AML-193 (cell line): Measurements from ENCODE around the gene KCNMB2.

Experiments used
- DNase-seq, 2 experiments: peaks; one replicate each; lab custom pipeline; 2025; lab: John Stamatoyannopoulos, UW

The KCNMB2 gene

DNA sequence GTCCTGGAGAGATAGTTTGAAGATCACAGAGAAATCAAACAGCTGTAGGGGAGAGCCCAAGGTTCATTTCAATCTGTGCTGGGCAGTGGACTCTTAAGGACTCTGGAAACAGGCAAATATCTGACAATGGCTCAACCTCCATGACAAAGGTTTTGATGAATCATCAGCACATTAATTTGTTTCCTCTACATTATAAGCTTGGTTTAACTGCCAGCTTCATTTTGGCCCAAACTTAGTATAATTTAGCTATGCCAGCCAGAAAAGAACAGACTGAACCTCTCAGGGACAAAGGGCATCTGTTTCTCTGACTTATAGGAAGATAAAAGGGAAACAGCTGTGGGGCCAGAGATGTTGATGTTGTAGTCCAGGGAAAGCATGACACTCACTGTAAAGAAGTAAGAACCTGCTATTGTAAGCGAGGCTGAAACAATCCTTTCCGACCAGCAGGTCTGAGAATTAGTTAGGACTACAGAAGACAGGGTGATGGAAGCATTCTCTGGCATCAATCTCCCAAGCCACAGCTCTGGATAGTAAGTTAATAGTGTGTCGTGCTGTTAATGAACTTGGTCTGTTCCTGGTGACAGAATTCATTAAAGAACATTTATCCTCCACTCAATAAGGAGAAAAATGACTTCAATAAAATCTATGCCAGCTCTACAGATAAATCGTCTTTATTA, 110.1 kb downstream of the KCNMB2 start:
- DNase-seq, result no peak

DNA sequence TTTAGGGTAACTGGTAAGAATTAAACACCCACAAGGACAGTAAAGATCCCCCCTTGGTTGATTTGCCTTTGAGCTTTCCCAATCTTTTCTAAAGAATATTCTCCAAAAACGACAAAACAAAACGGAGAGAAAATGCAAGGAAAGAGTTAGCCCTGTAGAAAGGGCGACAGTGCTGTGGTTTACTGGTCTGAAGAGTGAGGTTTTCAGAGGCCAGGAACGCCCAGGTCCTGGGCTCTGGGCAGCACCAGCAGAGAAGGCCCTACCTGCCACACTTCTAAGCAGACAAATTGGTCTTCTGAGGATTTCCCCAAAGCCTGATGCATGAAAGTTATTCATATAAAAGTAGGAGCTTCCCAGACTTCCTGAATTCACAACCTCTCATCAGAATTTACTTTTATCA, 119.3 kb downstream of the KCNMB2 start:
- DNase-seq, result no peak

DNA sequence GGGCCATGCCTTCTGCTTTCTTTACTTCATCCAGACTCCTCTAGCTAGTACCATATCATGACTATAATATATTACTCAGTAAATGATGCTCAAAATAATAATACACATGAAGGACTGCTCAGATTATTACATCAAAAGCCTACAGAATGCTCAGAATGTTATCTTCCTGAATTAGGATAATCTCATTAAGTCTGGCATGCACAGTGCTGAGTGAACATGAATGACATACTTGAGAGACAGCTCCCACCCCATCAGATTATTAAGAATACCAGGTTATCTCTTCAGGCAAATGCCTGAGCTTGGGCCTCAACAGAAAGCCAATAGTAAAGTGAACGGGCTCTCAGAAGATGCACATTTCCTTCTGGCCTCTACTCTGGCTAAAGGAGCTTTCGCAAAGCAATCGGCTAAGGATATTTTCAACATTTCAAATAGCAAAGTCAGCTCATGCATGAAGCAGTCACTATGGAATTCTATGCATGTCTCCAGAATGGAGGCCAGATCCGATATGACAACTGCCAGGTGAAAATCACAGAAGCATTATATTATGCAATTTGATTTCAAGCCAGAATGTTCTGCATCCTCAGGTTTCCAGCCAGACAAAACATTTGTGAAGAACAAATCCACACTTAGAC, 122.6 kb downstream of the KCNMB2 start:
- no peak for DNase-seq

DNA sequence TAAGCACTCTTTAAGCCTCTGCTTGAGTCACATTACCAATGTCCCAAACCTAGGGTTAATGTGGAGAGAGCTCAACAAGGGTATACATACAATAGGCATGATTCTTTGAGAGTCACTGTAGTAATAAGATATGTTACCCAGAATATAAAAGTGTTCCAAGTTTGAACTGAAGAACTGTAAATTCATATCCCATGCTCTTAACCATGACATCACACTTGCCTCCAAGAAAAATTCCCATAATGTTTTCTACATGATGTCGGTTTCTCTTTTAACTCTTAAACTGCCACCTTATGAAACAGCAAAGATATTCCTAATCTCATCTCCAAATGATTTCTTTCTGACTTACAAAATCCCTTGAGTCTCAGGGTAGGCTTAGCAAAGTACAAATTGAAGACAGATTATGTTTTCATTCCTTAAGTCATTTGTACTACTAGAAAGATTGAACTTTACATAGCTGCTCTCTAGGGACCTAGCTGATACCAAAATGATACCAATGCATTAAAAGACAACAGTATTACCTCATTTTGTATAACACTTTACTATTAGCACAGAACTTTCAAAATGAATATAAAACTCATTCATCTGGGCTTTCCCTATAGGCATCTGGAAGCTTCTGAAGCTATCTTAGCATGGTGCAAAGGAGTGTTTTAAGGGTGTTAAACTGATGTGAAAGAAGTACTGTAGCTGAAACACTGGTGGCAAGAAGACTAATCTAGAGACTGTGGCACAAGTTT, 127.1 kb downstream of the KCNMB2 start:
- DNase-seq, result no peak

DNA sequence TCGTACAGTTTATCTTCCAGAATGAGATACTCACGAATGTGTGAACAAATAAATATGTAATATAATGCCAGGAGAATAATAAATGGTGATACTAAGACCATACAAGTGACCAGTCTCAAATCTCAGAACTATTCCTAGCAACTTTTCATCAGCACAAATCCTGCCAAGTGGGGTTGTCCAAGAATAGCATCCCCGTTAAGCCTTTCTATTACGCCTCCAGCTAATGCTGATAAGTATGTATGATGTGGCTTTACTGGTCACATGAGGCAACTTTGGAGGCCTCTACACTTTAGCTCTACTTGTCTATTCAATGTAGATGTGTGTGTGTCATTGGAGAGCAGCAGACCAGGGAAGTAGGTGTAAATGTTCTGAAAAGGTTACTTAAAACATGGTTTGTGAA, 129.5 kb downstream of the KCNMB2 start:
- DNase-seq, result no peak

DNA sequence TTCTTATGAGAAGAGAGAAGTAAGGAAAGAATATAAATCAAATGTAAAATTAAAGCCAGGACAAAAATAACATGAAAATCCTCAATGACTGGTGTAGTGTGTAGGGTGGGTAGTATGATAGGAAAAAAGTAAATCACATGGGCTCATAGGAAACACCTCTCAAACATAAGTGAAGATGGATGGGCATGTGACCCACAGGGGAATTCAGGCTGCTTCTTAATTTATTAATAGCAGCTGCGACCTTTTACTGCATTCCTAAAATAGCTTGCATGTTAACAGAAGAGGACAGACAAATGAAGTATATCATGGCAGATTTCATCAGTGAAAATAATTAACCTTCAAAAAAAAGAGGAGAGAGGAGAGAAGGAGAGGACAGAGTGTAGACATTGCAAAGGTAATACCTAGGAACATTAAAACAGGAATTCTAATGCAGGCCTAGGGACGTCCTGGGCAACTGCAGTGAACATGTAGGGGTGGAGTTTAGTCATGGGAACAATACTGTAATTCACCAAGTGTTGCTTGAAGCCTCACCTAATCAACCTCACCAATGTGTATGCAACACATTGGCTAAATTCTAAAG, 132.9 kb downstream of the KCNMB2 start:
- no peak for DNase-seq

DNA sequence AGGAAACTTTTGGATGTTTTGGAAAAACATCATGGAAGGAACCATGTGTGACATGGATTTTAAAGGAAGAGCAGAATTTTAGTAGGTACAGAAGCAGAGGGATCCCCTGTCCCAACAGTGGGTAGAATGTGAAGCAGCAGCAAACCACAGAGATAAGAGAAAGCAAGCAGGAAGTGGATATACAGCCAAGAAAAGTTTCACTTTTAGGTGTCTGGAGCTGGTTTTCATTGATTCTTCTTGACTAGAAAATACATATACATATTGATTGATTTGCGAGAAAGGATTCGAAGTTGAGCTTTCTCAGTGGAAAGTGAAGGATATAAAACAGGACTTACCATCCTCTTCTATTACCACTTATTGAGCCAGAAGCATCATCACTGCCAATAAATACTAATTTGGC, 133.5 kb downstream of the KCNMB2 start:
- DNase-seq, result no peak

DNA sequence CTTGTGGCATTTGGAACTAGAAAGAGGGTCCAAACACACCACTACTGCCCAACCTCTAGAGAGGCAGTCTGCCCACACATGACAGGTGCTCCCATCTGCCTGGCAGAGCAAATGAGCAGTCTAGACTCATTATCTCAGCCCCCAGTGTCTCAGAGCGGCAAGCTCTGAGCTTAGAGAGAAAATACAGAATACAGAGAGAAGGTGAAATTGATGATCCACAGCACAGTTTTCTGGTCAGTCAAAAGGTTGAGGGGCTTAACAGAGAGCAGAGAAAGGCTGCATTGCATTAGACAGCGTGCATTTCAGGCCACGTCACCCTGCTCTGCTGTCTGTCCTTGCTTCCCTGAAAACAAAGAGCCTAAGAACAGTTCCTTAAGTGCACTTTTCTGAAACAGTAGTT, 135.1 kb downstream of the KCNMB2 start:
- no peak for DNase-seq

DNA sequence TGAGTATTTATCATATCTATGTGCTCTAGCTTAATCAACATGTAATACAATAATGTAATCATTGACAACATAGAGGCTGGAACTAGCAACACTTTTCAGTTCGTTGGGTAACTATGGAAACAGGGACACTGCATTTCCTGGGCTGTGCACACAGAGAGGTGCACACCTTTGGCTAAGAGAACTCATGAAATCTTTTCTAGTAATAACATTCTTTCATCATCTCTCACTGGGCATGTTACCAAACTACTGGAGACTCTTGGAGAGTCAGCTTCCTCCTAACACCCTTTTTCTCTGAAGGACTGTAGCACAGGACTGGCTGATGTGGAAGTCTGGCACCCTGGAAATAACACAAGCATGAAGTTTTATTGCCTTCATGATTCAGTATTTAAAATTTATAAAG, 135.6 kb downstream of the KCNMB2 start:
- no peak for DNase-seq

DNA sequence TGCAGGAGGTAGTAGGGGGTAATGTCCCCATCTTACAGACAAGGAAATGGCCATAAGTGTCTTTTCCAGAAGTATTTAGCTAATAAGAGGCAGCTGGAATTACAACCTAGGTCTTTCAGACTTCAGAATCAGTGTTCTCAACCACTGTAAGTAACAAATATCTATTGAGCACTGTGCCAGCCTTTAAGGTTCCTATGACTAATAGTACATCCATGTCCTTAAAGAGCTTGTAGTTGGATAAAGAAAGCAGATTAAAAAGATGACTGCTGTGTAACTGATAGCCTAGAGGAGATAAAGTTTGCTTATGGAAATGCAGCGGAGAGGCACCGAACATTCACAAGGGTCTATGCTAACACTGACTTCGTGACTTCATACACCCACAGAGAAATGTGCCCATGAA, 136.0 kb downstream of the KCNMB2 start:
- no peak for DNase-seq

DNA sequence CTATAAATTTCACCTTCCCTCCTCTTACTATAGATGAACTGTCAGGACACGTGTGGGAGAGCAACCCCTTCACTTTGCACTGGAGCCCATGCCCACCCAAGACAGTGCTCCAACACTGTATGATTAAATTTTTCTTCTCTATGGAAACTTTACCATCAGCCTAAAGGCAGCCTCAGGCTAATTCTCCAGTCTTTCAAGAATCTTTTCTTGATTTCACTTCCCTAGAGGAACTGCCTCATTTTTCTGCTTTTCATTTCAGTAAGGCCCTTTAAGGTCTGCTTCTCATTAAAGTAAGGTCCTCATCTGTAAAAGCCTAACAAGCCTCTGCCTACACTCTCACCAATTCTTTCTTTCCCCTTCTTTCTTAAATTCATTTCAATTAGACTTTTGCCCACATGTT, 137.3 kb downstream of the KCNMB2 start:
- no peak for DNase-seq

DNA sequence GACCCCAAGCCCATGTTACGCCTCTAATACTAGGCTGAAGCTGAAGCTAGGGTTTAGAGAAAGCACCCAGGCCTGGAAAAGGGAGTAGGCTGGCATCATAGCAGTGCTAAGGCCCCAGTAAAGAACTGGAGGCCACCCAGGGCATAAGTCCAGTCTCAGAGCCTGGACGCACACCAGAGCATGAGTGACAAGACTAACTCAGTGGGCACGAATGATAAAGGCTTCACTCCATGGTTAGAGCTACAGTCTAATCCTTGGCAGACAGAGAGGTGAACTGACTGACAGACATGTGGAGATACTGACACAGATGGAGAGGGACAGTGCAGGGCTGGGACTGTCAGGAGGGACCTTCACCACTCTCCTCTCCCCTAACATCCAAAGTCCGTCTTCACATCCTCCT, 139.8 kb downstream of the KCNMB2 start:
- no peak for DNase-seq

DNA sequence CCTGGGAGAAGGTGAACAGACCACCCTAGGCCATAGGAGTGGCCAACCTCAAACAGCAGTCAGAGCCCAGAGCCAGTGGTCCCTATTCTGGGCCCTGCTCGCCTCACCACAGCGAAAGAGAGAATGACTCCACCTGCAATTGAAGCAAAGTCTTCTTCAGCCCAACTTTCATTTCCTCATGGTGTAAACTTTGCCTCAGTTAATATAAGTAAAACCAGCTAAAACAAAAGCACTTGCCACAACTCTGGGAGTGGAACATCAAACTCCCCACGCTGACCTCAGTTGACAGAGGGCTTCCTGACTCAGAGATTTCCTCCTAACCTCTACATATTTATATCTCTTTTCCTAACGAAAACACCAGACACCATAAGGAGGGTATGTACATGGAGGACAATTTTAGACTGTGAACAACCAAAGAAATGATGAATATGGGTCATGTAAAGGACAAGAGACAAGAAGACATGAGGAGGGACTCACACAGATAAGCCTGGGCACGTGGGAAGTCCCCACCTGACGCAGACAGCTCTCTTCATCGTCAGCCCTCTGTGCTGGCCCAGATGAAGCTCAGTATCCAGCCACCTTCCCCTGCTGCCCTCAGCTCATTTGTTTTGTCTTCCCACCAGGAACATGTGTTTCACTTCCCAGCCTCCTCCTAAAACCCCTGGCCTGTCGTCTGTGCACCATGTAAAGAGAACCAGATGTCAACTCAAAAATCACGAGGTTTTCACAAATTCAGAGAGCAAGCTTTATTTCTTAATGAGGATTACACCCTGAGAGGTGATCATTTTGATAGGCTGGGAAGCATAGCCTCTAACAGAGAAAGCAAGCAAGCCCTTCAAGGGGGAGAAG, 140.9 kb downstream of the KCNMB2 start:
- DNase-seq, result no peak

DNA sequence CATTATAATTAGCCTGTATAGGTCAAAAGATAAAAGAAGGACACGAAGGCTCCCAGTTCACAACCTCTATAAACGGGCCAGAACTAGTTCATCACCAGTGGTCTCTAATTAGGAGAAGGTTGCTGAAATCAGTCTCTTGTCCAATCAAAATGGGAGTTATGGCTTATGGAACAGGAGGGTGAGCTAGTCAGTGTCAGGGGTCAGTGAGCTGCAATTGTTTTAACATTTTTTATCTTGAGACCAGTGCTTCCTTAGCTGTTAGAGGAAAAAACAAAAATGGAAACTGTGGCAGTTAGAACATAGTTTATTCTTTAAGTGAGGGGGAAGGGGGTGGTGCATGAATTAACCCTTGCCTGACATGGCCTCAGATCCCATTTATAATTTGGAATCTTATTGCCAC, 141.7 kb downstream of the KCNMB2 start:
- DNase-seq, result no peak

DNA sequence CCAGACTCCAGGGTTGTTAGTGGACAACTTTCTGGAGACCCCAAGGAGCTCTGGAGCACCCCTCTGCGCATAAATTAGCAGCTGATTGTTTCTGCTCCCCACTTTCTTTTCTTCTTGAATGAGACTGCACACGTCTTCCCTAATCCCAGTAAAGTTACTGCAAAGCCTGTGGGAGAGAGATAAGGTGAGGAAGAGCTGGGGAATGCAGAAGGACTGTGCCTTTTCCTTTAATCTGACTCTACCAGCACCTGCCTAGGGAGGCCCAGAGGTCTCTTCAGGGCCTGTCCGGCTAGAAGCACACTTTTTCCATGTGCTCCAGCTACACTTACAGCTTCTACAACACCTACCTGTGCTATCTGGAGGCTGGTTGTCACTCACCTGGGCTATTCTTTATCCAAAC, 143.8 kb downstream of the KCNMB2 start:
- no peak for DNase-seq

DNA sequence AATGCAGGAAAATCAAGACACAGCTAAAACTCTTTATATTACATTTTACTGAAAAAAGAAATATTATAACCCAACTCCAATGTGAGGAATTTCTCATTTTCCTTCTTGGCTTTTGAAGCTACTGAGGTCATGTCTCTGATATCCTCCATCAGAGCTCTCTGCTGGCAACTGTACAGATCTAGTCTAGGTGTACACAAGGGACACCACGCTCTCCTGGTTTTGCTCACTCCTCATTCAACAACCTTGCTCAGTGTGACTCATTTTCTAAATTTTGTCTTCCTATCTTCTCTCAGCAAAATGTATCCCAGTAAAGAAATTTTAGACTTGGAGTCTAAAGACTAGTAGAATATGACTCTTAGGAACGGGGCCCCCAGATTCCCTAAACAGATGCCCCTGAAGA, 144.3 kb downstream of the KCNMB2 start:
- DNase-seq, result no peak

DNA sequence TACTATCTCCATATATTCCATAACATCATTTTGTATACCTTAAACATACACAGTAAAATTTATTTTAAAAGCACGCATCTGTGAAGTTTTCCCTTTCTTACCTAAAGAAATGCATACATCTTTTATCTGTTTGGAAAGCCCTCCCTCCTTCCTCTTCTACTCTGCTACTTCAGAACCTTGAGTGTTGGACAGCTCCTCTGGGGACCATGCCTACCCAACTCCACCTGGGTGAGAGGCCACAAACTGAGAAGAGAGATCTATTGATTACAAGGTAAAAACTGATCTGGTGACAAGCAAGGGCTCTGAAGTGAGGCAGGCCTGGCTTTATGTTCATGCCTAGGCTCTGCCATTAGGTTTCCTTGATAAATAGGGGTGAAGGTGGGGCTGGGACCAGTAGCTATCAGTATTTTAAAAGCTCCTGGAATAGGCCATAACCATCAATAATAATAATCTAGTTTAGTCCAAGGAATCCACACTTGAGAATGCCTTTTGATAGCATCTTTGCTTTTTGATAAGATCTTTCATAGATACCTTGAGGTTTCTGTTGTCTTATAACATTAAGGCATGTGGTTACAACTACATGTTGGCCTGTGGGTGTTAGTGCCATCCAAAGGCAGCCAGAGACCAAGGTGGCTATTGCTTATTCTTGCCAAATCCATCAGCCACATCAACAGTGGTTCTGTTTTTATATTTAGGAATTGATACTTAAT, 148.8 kb downstream of the KCNMB2 start:
- no peak for DNase-seq

DNA sequence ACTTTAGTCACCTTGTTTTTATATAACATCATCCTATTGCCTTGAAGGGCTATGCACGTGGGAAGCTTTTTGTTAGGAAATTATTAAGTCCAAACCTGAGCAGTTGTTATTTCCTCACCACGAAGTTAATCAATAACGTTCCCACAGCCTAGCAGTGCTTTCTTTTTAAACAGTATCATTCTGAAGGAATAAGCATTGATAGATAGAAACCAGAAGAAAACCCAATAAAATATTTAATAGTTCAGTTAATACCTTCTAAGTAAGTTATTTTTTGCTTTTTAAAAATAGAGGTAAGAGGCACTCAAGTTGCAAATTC, 149.3 kb downstream of the KCNMB2 start:
- DNase-seq, result no peak

DNA sequence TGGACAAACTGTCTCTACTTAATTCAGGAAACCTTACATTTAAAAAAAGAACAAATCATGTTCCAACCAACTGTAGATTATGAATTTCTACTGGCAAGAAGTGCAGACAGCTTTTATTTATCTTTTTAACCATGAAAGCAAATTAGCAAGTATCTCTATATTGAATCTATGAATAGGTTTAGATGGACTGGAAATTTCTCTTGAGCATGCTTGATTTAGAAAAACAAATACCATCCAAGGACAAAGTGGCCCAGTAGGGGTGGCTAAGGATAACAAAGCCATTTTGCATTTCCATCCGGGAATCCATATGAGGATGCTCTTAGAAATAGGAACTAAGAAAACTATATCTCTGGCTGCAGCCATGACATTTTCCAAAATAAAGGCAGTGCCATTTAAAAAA, 150.6 kb downstream of the KCNMB2 start:
- DNase-seq, result no peak

DNA sequence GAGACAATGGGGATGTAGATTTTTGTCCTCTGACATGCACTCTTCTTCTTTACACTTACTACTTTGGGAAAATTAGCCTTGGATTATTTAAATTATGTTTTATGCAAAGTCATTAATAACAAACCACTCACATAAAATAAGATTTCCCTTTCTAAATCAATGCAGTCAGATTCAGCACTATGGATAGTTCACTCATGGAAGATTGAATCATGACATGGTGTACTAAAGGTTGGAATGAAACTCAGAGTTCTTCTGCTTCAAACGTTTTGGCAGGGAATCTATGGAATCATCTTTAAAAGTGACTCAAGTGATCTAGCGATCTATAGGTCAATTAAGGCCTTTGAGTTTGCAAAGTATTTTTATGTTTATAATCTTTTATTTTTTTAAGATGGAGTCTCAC, 154.3 kb downstream of the KCNMB2 start:
- no peak for DNase-seq

DNA sequence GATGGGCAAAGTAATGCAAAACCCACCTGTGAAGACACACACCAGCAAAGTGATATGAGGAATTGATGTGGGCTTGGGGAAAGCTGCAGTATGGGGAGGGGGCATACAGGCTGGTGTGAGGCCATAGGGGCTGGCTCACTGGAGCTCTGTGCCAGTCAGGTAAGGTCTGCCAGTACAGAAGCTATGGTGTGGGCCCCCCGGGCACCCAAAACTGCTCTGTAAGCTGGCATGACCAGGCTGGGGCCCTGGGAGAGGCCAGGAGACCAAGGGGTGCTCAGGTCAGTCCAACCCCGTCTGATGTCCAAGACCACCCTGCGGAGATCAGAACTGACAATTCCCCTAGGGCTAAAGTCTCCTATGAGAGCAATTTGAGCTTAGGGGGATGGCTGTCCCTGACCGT, 163.1 kb downstream of the KCNMB2 start:
- no peak for DNase-seq

DNA sequence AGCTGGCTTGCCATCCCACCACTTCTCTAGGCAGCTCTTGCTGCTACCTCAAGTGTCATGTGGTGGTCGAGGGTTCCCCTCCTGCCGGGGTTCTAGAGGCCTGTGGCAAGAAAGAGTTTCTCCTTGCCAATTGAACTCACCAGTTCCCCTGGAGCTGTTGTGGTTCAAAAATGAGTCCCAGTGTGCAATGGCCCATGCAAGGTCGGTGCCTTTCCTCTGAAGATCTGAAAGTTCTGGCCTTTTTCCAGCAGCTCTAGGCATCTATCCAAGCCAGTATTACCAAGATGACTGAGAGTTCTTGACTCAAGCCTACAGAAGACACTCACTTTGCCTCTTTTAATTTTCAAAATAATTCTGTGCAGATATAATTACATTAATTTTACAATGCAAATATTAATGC, 163.6 kb downstream of the KCNMB2 start:
- no peak for DNase-seq
